HG03175 (cell line): ENCODE measurements around the gene LRP1.

ENCODE experiments used
- ATAC-seq: cut with Tn5 transposase; IDR thresholded peaks from one replicate; pipeline ENCODE4 v1.9.1; 2021; ENCODE audit warnings: mild to moderate bottlenecking, moderate library complexity; ENCODE audit not compliant: unreplicated experiment

The LRP1 gene

GRCh38 chr12:57243521-57244311 lies 115.4 kb downstream of the LRP1 start:
- ATAC-seq: no peak

DNA sequence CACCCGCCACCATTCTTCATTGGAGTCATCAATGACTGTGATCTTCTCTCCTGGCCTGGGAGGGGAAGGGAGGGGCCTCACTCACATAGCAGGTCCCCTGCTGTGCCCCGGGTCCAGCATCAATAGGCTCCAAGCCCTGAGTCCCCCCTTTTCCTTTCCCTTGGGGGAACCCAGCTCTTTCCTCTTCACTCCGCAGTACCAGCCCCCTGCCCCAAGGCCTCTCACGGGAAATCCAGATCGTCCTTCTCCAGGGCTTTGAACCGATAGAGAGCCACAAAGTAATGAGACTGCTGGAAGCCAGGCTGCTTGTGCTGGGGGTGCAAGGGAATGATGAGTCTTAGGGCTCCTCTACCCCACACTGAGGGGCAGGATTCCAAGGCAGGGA lies 116.0 kb downstream of the LRP1 start:
- ATAC-seq: no peak

- no peak for ATAC-seq
Observed at GRCh38 chr12:57247041-57247440, 118.8 kb downstream of the LRP1 start.

- ATAC-seq: no peak
Observed at GRCh38 chr12:57248934-57249742, 120.9 kb downstream of the LRP1 start.

DNA sequence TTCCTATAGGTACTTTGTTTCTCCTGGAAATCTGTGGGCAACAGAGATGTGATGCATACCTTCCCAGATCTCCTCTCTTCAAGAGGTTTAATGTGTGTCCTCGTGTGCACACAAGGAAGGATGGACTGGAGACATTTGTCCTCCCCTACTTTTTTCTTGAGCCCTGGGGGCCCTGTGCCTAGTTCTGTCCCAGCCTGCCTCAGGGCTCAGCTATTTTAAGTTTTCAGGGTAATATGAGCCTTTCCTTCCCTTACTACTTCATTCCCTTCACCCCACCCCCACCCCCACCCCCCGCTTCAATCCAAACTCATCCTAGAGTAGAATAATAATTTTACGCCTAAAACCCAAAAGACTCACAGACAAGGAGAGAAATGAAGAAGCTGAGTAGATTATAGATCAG lies 122.3 kb downstream of the LRP1 start:
- ATAC-seq: no peak

DNA sequence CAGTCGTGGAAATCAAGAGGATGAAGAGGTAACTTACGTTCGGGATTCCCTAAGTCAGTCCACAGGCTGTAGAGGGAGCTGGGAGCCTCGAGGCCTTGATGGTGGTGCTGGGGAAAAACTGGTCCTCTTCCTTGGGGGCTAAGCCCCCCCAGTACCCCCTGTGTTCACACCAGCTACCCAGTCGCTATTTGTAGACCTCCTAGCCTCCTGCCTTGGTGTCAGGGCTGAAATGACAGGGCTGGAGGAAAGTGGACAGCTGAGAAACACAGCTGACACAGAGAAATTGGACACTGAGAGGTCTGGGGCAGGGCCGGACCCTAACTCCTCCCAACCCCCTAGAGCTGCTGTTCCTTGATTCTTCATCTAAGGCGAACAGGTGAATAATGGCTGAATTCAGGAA lies 122.7 kb downstream of the LRP1 start, which contains the start of gene STAC3:
TSS of gene STAC3 (minus strand) at position 232 of the 400 bp plus-strand sequence. CDS start 1,551 bp downstream, outside the sequence.
- ATAC-seq: no peak

- ATAC-seq: no peak
Observed at GRCh38 chr12:57254506-57255280, 126.4 kb downstream of the LRP1 start.

- no peak for ATAC-seq
Observed at GRCh38 chr12:57255916-57256315, 127.6 kb downstream of the LRP1 start.

DNA sequence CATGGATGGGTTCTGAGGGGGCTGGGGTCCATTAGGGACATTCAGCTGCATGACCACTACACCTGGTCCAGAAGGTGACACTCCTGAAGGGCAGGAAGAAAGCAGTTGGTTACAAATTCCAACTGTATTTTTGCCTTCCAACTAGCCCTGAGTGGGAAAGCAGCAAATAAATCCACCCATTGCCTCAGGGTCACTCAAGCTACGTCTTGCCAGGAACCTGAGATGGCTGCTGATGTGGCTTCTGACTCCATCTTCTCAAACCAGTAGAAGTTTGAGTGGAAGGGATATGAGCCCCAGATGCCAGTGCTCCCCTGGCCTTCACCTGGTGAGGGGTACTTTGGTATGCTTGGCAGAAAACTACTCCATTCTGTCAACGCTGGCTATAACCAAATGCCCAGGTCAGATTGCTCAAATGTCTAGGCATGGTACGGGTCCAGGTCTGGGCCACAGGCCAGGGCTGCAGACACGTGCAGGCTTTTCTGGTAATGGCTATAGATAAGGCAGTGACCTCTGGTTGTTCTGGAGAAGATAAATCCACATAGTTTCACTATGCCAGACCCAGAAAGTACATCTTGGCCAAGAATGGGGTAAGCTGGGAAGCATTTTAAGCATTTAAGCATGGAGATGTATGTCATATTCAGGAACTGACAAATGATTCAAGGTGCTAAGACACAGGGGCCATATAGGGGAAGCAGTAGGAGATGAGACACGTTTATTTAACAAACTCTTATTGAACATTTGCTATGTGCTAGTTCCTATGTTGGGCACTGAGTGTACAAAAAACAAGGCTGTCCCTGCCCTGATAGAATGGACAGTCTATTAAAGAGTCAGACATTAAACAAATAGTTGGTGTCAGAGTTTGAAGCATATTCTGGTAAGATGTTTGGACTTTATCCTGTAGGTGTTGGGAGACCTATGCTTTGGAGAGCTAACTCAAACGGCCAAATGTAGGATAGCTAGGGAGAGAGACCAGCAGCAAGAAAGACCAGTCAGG lies 131.0 kb downstream of the LRP1 start:
- no peak for ATAC-seq

DNA sequence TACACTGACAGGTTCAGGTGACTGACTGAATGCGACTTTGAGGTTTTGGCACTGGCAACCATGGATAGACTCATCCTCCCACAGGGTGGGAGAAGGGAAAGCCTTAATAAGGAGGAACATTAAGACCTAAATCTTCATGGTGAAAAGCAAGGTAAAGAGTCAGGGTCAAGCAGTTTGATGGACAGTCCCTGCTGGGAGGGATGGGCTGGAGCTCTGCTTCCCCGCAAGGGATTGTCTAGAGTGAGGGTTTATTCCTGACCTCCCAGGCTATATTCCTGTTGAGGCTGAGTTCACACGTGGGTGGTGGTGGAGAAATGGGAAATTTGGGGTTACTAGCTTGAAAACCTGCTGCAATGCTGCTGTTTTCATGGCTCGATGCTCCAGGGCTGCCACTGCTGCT lies 132.1 kb downstream of the LRP1 start:
- no peak for ATAC-seq

DNA sequence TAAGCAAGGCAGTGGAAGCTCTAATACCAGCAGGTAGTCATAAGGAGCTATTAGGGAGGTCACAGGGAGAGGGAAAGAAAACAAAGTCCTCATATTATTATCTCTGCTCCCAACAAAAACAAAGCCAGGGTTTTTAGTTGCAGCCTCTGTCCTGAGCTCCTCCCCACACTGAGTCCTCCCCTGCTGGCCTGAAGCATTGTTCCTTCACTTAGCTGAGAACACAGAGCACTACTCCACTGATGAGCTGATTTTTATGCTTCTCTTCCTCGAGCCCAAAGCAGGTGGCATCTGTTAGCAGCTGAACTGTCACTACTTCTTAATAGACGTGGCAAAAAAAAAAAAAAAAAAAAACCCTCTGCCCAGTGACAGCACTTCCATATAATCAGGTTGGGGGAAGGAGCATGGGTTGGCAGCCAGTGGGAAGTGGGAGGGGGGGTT lies 133.2 kb downstream of the LRP1 start:
- no peak for ATAC-seq

DNA sequence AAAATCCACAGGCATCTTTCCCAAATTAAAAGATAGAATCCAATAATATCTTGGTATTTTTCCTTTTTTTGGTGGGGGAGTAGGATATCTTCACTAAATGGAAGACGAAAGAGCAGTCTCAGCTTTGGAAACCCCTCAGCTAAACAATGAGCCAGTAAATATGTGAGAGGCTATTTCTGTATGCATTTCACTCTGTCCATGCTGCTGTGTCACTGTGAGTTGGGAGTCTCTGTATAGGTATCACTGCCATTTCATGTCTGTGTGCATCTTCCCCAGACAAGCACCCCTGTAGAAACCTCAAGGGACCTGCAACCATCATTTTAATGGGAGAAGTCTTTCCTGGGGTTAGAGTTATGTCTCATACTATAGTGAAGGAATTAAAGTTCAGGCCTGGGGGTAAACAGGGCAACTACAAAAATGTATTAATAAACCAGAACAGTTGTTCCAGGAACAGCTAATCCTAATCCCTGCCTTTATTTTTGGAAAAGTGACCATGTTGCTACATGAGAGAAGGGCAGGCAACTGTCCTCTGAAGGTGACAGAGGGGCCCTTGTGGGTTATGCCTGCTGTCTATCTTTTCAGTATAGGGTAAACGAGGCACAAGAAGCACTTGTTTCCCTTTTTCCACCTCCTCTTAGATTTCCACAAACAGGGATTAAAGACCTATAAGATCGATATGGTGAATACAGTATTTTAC lies 134.0 kb downstream of the LRP1 start:
- ATAC-seq: no peak
